GM12872 (cell line): Measurements from ENCODE around the gene ACOX3.

Experiments used
- TF ChIP-seq, protein P1 (sequence below): IDR thresholded peaks from 3 replicates; pipeline ENCODE4 v1.5.1; 2011; ENCODE audit warnings: low read depth, mild to moderate bottlenecking, low read length, moderate library complexity; ENCODE audit not compliant: insufficient read depth

The ACOX3 gene

DNA sequence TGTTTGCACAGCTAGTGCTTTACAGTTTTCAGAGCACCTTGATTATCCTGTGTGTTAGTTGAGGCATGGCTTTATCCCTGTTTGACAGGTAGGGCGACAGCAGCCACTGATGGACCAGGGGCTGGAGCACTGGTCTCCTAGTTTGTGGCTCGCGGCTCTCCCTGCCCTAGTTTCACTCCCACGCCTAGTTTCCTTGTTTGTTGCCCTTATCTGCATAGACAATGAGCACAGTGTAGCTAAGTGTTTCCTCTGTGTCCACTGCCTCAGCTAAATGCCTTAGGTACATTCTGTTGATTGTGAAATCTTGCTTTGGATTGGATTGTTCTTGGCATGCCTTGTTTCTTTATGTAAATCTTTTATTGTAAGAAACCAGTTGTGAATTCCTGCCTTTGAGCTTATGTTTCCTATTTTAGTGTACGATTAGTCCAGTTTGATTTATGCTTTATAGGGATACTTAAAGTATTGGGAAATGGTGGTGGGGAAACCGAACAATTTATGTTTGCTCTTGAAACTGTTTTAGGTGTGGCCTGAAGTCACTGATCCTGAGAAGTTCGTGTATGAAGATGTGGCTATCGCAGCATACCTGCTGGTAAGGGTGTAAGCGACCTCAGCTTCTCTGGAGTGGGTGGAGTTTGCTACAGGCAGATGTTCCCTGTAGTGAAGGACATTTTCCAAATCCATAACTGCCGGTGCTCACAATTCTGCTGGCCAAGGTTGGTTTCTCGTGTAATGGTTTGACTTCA, 11.1 kb upstream of the ACOX3 start:
- TF ChIP-seq, protein P1, sequence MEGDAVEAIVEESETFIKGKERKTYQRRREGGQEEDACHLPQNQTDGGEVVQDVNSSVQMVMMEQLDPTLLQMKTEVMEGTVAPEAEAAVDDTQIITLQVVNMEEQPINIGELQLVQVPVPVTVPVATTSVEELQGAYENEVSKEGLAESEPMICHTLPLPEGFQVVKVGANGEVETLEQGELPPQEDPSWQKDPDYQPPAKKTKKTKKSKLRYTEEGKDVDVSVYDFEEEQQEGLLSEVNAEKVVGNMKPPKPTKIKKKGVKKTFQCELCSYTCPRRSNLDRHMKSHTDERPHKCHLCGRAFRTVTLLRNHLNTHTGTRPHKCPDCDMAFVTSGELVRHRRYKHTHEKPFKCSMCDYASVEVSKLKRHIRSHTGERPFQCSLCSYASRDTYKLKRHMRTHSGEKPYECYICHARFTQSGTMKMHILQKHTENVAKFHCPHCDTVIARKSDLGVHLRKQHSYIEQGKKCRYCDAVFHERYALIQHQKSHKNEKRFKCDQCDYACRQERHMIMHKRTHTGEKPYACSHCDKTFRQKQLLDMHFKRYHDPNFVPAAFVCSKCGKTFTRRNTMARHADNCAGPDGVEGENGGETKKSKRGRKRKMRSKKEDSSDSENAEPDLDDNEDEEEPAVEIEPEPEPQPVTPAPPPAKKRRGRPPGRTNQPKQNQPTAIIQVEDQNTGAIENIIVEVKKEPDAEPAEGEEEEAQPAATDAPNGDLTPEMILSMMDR, result no peak

DNA sequence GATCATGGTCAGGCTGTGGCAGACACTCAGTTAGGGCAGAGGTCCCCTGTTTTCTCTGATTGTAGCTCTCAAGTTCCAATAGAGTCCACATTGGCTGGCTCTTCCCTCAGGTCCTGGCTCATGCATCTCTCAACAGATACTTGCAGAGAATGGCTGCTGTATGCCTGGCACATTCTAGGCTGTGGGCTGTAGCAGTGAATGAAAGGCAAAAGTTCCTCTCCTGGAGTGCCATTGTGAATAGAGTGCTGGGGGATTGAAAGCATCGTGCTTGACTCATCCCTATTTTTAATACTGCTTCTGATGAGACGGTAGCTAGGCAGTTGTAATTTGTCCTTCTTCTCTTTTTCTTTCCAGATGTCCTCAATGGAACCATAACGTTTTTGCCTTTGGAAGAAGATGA, 5.6 kb upstream of the ACOX3 start:
- TF ChIP-seq, protein P1, result no peak

DNA sequence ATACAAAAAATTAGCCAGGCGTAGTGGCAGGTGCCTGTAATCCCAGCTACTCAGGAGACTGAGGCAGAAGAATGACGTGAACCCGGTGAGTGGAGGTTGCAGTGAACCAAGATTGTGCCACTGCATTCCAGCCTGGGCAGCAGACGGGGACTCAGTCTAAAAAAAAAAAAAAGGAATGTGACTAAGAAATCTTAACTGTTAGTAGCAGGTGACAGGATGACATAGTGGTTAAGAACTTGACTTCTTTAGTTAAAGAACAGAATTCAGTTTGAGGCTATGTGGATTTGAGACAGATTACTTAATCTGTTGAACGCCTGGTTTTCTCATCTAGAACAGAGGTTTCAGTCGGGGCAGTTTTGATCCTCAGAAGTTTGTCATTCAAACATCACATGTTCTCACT, 3.3 kb upstream of the ACOX3 start:
- TF ChIP-seq, protein P1, result no peak

DNA sequence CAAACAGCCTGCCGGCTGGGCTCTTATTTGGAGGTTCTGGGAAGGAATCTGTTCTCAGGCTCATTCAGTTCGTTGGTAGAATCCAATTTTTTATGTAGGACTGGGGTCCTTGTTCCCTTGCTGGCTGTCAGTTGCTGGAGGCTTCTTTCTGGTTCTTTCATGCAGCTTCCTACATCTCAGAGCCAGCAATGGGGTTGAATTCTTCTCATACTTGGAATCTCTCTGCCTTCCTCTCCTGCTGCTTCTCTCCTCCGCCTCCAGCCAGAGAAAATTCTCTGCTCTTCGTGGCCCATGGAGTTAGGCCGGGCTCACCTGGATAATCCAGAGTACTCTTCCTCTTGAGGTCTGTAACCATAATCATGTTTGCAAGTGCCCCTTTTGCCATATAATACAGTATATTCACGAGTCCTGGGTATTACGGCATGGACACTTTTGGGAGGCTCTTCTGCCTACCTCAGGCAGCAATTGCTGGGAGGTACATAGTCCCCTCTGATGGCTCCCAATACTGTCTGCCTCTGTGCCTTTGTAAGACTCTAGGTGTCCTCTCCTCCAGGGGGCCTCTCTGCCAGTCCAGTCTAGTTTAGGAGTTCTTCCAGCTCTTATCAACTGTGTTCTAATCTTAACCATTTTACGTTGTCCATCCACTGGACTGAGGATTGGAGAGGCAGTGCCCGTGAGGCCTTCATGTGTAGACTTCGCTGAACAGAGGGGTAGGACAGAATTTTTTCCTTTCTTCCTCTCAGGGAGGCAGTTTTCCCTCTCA, 2.3 kb upstream of the ACOX3 start:
- TF ChIP-seq, protein P1, result no peak

DNA sequence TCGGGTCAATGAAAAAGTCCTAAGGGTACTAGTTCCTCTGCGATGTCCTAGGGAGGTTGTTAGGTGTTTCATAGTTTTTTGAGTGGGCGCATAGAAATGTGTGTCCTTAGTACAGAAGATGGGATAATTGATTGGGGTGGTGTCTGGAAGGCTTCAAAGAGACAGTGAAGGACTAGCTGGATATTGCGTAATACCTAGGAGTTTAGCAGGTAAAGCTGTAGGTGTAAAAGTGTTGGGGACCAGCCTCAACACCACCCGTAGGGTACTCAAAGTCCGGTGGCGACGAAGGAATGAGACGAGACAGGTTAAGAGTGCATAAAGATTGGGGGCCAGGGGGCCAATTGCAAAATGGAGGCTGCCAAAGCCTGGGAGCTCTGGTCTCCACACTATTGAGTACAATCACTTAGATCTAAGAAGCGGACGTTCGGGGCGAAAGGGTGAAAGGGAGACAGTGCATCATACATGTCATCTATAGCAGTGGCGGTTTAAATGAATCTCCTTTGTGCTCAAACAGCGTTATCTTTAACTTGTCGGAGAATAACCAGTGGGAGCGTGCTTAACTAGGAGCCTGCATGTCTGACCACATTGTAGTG, 1.1 kb upstream of the ACOX3 start:
- TF ChIP-seq, protein P1, result no peak

DNA sequence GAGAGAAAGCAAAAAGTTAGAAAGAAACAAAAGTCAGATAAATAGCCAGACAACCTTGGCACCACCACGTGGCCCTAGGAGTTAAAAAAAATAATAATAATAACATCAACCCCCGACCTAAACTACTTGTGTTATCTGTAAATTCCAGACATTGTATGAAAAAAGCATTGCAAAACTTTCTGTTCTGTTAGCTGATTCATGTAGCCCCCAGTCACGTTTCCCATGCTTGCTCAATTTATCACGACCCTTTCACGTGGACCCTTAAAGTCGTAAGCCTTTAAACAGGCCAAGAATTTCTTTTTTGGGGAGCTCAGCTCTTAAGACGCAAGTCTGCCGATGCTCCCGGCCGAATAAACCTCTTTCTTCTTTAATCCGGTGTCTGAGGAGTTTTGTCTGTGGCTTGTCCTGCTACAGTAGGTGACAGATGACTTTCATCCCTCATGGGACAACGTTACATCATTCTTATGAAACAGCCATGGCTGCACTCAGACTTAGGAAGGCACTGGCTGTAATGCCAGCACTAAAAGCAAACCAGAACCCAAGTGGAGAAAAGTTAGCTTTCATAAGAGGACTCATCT, 520 bp downstream of the ACOX3 start:
- TF ChIP-seq, protein P1, result no peak

DNA sequence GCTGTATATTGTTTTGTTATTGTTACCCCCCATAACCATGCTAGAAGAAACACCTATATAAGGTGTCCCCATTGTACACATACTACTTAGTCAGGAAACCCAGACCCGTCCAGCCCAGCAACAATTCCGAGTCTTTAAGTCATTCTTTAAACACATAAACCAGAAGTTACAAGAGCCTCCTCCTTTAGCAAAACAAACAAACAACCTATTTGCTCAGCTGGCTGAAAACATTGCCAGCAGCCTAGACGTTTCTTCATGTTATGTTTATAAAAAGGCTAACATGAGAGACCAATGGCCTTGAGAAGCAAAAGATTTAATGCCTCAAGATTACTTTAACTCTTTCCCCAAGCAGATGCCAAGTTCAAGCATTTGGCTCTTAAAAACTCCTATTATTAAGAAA, 1.4 kb downstream of the ACOX3 start:
- TF ChIP-seq, protein P1, result no peak
